DOHH2 (cell line): ENCODE results near the gene UXS1.
A peak's percentile ranks its signal among the peaks of the same experiment; 100 is the strongest.

Source experiments
- H3F3A ChIP-seq: fragments of 200-600 bp; sonication (generic), shearing (Covaris generic); 2 replicates; pipeline ENCODE4 v1.6.0; 2016; ENCODE audit warnings: antibody characterized with exemption, mild to moderate bottlenecking; ENCODE audit not compliant: control insufficient read depth, insufficient read depth
- H3K27ac ChIP-seq: fragments of 200-600 bp; sonication (generic); 2 replicates; pipeline ENCODE4 v1.5.1; 2014; ENCODE audit warnings: low read depth, mild to moderate bottlenecking, low read length, moderate library complexity
- H3K27me3 ChIP-seq: fragments of 200-600 bp; sonication (generic); 2 replicates; pipeline ENCODE4 v1.6.1; 2014; ENCODE audit warnings: mild to moderate bottlenecking, low read length, mixed read lengths; ENCODE audit not compliant: control insufficient read depth
- H3K36me3 ChIP-seq: fragments of 200-600 bp; sonication (generic); 2 replicates; pipeline ENCODE4 v1.6.1; 2014; ENCODE audit warnings: mild to moderate bottlenecking, low read length, moderate library complexity, mixed read lengths; ENCODE audit not compliant: control insufficient read depth
- H3K4me1 ChIP-seq: fragments of 200-600 bp; sonication (generic); 2 replicates; pipeline ENCODE4 v1.6.1; 2014; ENCODE audit warnings: mild to moderate bottlenecking, low read length, mixed read lengths; ENCODE audit not compliant: control insufficient read depth
- H3K4me2 ChIP-seq: fragments of 200-600 bp; sonication (generic); 2 replicates; pipeline ENCODE4 v1.6.0; 2014; ENCODE audit warnings: mild to moderate bottlenecking, low read length, moderate library complexity
- H3K4me3 ChIP-seq: fragments of 200-600 bp; sonication (generic); 2 replicates; pipeline ENCODE4 v1.5.1; 2014; ENCODE audit warnings: mild to moderate bottlenecking, low read length, mixed read lengths
- H3K79me2 ChIP-seq: fragments of 200-600 bp; sonication (generic); 2 replicates; pipeline ENCODE4 v1.6.1; 2014; ENCODE audit warnings: mild to moderate bottlenecking, low read length, mixed read lengths; ENCODE audit not compliant: control insufficient read depth
- H3K9me2 ChIP-seq: fragments of 200-600 bp; sonication (generic); replicated peaks from 2 replicates; pipeline ENCODE4 v1.6.1; 2014; ENCODE audit warnings: mild to moderate bottlenecking, low read length, mixed read lengths; ENCODE audit not compliant: control insufficient read depth
- H3K9me3 ChIP-seq: fragments of 200-600 bp; sonication (generic); 2 replicates; pipeline ENCODE4 v1.6.1; 2014; ENCODE audit warnings: antibody characterized with exemption, low read length, mixed read lengths; ENCODE audit not compliant: control insufficient read depth, insufficient read depth
- H4K20me1 ChIP-seq: fragments of 200-600 bp; sonication (generic); 2 replicates; pipeline ENCODE4 v1.6.0; 2014; ENCODE audit warnings: low read depth, mild to moderate bottlenecking, antibody characterized with exemption, low read length, moderate library complexity; ENCODE audit not compliant: control insufficient read depth, insufficient read depth
- EZH2phosphoT487 ChIP-seq: fragments of 200-600 bp; sonication (generic); IDR thresholded peaks from 2 replicates; pipeline ENCODE4 v1.6.1; 2017; ENCODE audit warnings: borderline replicate concordance, mild to moderate bottlenecking, antibody characterized with exemption, low read length, moderate library complexity, mixed read lengths
- TF ChIP-seq, protein P1 (sequence below): fragments of 200-600 bp; sonication (generic); IDR thresholded peaks from one replicate; pipeline ENCODE4 v1.5.1; 2014; ENCODE audit warnings: antibody characterized with exemption, mild to moderate bottlenecking, low read depth, low read length; ENCODE audit not compliant: poor library complexity, severe bottlenecking

UXS1 gene

DNA sequence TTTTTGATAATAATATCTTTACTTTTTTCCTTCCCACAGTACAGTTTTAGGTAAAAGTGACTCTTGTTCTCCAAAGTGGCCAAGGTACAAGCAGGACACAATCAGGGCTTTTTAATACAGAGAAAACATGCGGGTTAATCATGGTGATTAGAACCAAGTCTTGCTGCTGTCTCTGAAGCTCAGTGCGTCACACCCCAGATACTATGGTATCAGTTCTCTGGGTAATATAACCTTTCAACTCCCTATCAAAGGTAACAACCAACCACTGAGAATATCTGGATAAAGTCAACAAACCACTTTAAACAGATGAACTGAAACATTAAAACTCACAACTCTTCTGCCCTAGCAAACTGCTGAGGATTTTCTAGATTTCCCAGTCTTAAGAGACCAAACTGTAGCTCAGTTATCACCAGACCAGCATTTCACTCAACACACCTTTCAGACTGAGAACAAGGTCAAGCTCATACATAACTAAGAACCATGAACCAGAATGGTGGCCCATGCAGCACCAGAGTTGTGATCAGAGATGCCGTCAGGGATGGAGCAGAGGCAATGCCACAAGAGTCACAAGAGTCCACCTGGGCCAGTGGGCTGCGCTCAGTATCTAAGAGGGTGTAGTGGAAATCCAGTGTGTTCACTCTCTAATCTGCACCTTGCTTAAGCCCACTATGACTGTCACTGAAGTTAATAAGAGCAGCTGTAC, 103.0 kb downstream of the UXS1 start:
- H3K27me3 ChIP-seq: no peaks in the 10 kb centered on the region
- no peak overlapping the region for H3K27ac ChIP-seq
- TF ChIP-seq EZH2phosphoT487: no peak
- TF ChIP-seq, protein P1, sequence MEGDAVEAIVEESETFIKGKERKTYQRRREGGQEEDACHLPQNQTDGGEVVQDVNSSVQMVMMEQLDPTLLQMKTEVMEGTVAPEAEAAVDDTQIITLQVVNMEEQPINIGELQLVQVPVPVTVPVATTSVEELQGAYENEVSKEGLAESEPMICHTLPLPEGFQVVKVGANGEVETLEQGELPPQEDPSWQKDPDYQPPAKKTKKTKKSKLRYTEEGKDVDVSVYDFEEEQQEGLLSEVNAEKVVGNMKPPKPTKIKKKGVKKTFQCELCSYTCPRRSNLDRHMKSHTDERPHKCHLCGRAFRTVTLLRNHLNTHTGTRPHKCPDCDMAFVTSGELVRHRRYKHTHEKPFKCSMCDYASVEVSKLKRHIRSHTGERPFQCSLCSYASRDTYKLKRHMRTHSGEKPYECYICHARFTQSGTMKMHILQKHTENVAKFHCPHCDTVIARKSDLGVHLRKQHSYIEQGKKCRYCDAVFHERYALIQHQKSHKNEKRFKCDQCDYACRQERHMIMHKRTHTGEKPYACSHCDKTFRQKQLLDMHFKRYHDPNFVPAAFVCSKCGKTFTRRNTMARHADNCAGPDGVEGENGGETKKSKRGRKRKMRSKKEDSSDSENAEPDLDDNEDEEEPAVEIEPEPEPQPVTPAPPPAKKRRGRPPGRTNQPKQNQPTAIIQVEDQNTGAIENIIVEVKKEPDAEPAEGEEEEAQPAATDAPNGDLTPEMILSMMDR: no peak
- H3K4me3 ChIP-seq: no peak overlapping the region
- no peaks in the 10 kb centered on the region for H3K9me3 ChIP-seq
- no peaks in the 10 kb centered on the region for H3K79me2 ChIP-seq
- no peaks in the 10 kb centered on the region for H3K9me2 ChIP-seq
- H3K36me3 ChIP-seq: no peaks in the 10 kb centered on the region
- no peaks in the 10 kb centered on the region for H3K4me1 ChIP-seq
- no peaks in the 10 kb centered on the region for H4K20me1 ChIP-seq
- H3K4me2 ChIP-seq: no peak overlapping the region
- H3F3A ChIP-seq: no peaks in the 10 kb centered on the region

DNA sequence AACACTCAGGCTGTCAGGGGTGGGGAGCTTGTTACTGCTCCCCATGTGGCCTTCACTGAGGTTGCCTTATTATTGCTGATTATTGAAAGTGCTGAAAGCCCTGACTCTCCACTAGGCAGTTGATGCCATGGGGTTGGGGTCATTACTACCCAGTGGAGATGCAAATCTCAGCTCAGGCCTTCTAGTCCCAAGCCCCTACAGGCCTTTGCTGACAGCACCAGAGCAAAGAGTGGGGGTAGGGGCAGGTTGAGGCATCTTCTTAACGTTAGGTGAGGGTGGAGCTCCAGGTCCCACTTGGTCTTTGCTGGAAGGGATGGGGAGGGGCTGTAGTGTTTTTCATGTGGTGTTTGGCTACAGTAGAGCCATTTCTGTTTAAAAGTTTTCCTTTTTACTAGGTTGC, 104.5 kb downstream of the UXS1 start:
- H3K9me3 ChIP-seq: no peaks in the 10 kb centered on the region
- H3K79me2 ChIP-seq: no peaks in the 10 kb centered on the region
- H4K20me1 ChIP-seq: no peaks in the 10 kb centered on the region
- H3K4me1 ChIP-seq: no peaks in the 10 kb centered on the region
- no peak overlapping the region for H3K4me3 ChIP-seq
- H3K9me2 ChIP-seq: no peaks in the 10 kb centered on the region
- H3K27me3 ChIP-seq: no peaks in the 10 kb centered on the region
- H3K27ac ChIP-seq: no peak overlapping the region
- H3F3A ChIP-seq: no peaks in the 10 kb centered on the region
- no peaks in the 10 kb centered on the region for H3K36me3 ChIP-seq
- no peak overlapping the region for H3K4me2 ChIP-seq
- no peak for TF ChIP-seq EZH2phosphoT487
- TF ChIP-seq, protein P1: no peak

DNA sequence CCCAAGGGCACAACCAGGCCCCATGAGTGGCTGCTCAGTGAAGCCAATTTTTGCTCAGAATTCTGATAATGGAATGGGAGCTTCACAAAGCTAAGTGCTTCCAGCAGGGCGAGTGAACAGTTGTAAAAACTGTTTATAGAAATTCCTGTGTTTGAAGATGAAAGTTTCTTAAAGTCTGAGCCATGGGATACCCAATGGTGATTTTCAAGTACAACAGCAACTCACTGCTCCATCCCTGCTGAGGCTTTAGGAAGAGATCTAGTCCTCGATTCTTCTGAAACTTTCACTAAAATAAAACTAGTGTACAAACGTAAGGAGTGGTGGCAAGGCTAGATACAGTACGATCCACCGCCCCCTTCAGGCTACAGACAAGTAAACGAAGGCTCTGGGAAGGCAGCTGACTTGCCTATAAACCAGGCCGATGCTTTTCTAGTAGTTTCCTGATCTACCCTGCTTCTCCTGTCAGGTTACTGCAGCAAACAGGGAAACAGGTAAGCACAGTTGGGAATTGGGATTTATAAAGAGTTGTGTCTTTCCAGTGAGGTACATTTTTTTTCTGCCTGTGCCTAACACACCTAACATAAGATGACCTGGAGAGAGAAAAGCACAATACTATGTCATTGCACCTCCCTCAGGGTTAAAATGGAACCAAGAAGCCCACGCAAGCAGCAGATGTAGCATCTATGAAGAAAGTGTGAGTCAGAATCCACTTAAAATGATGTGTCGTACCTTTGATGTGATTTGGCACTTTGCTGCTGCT, 108.7 kb downstream of the UXS1 start:
- no peaks in the 10 kb centered on the region for H3K9me3 ChIP-seq
- TF ChIP-seq, protein P1: peak; percentile 10
- no peak for TF ChIP-seq EZH2phosphoT487
- H3K79me2 ChIP-seq: no peaks in the 10 kb centered on the region
- H4K20me1 ChIP-seq: no peaks in the 10 kb centered on the region
- H3K4me1 ChIP-seq: no peaks in the 10 kb centered on the region
- no peaks in the 10 kb centered on the region for H3K27me3 ChIP-seq
- H3F3A ChIP-seq: no peaks in the 10 kb centered on the region
- no peaks in the 10 kb centered on the region for H3K36me3 ChIP-seq
- H3K27ac ChIP-seq: no peak overlapping the region
- no peak overlapping the region for H3K4me3 ChIP-seq
- H3K4me2 ChIP-seq: no peak overlapping the region
- H3K9me2 ChIP-seq: no peaks in the 10 kb centered on the region
